Tongue (tissue), 2 donors: ENCODE data around the gene CDKN2C. TPM values are rescaled to one million over a fixed set of nuclear protein-coding genes. Genes with fewer than 3 reads are reported as not detected.
"Not testable (repeated sequence)": the region's sequence is repeated elsewhere in the genome, so short reads cannot be mapped to it uniquely, and the experiment has no call there.

Experiments used
- DNase-seq: peaks from one replicate; pipeline ENCODE4 v3.0.0-alpha.2; 2015
- total RNA-seq: library from RNA; depleted of rRNA; stranded (reverse); fragments of >200 nt; gene quantifications from one replicate; pipeline ENCODE4 v1.2.3, GENCODE V29; 2014

The CDKN2C gene
- 22.0 TPM for total RNA-seq

GRCh38 chr1:50969611-50970508, at the start of gene CDKN2C:
CDKN2C (plus strand) TSS chr1:50970245; CDS start chr1:50970369, 124 bp downstream.
- DNase-seq = peak; percentile 76

- no peak for DNase-seq
These were observed 49.6 kb upstream of the CDKN2C start for GRCh38 chr1:50920409-50920808.

GRCh38 chr1:50921029-50921428, 49.0 kb upstream of the CDKN2C start:
- DNase-seq = no peak

DNA sequence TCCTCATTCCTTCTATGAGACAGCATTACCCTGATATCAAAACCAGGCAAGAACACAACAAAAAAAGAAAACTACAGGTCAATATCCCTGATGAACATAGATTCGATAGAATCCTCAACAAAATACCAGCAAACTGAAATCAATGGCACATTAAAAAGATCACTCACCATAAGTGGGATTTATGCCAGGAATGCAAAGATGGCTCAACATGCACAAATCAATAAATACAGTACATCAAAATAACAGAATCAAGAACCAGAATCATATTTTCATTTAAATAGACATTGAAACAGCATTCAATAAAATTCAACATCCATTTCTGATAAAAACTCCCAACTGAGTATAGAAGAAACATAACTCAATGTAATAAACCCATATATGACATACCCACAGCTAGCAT, 46.5 kb upstream of the CDKN2C start:
- DNase-seq = no peak

GRCh38 chr1:50929376-50929958, 40.6 kb upstream of the CDKN2C start:
- peak; percentile 30 for DNase-seq

DNA sequence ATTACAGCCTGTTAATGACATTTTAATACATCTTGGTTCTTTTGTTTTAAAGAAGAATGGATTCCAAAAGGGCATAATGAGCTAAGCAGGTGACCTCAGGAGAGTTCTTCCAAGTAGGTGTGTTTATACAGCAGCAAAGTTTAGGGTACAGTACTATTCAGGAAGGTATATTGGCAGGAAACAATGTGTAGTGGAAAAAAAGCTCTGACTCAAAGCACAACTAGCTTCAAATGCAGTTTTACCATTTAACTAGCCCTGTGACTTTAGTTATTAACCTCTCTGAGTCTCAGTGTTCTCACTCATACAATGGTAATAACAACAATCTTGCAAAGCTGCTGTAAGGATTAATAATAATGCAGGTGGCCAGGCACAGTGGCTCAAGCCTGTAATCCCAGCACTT, 39.9 kb upstream of the CDKN2C start:
- DNase-seq = no peak

DNA sequence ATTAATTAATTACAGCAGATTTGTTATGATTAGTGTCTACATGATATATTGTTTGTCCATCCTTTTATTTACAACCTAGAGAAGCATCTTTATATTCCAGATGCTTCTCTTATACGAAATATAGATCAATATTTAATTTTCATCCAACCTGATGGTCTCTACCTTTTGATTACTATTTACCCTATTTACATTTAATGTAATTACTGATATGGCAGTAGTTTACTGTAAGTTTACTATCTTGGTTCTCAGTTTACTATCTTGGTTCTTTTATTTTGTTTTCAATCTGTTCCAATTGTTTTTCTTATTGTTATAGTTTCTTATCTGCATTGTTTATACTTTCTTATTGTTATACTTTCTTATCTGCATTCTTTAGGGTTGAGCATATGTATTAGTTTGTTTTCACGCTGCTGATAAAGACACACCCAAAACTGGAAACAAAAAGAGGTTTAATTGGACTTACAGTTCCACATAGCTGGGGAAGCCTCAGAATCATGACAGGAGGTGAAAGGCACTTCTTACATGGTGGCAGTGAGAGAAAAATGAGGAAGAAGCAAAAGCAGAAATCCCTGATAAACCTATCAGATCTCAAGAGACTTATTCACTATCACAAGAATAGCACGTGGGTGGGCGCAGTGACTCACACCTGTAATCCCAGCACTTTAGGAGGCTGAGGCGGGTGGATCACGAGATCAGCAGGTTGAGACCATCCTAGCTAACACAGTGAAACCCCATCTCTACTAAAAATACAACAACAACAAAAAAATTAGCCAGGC, 38.9 kb upstream of the CDKN2C start:
- no peak for DNase-seq

- DNase-seq = not testable (repeated sequence)
These were observed 38.0 kb upstream of the CDKN2C start for GRCh38 chr1:50932043-50932442.

DNA sequence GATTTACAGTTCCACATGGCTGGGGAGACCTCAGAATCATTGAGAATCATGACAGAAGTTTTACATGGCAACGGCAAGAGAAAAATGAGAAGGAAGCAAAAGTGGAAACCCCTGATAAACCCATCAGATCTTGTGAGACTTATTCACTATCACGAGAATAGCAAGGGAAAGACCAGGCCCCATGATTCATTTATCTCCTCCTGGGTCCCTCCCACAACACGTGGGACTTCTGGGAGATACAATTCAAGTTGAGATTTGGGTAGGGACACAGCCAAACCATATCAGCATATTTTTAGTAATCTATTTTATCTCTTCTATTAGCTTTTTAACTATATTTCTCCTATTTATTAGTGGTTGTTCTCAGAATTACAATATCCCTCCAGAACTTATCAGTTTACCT, 36.3 kb upstream of the CDKN2C start:
- not testable (repeated sequence) for DNase-seq

- no peak for DNase-seq
These were observed 35.2 kb upstream of the CDKN2C start for GRCh38 chr1:50934838-50935237.

DNA sequence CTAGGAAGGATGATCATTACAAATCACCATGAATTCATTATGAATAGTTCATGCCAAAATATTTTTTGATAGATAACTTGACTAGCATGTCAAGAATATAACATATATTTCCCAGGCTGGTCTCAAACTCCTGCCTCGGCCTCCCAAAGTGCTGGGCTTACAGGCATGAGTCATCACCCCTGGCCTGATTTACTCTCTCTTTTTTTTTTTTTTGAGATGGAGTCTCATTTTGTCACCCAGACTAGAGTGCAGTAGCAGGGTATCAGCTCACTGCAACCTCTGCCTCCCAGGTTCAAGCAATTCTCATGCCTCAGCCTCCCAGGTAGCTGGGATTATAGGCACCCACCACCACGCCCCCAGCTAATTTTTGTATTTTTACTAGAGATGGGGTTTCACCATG, 34.8 kb upstream of the CDKN2C start:
- DNase-seq = not testable (repeated sequence)

DNA sequence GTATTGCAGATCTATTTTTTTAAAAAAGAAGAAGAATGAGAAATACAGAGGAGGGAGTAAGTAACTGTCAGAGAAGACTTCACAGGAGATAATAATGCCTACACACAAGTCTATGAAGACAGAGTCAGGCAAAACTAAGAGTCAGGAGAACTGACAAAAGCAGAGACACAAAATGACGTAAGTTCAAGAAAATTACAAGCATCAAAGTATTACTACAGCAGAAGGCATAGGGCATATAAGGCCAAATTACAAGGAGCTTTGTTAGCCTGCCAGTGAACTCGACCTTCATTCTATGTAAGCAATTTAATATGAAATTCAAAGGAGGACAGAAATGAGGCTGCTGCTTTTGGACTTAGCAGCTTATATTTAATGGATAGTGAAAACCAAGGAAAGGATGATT, 33.7 kb upstream of the CDKN2C start:
- no peak for DNase-seq

DNA sequence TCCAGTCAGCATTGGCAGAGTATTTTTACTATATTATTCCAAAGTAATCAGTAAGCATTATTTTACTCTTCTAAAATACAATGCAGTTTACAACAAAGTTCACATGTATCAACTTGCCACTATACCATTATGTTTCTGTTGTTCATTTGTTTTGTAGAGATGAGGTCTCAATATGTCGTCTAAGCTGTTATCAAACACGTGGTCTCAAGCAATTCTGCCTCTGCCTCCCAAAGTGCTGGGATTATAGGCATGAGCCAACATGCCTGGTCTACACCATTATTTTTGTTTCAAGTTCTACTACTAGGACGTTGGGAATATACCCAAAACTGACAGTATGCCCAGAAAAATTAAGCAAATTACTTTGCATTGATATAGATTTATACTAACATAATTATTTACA, 29.8 kb upstream of the CDKN2C start:
- DNase-seq = no peak

DNA sequence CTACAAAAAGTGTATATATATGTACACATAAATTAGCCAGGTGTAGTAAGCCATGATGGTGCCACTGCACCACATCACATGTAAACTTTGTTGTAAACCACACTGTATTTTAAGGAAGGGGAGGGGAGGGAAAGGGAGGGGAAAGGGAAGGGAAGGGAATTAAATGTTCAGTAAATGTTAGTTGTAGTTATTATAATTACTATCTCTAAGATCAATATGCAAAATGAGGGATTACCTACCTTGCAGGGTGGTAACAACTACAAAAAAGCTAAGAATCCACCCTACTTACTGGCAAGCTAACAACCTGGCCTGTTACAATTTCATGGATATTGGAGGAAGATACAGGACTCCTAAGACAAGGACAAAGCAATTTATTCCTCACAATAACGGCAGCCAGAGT, 27.7 kb upstream of the CDKN2C start:
- DNase-seq = no peak

DNA sequence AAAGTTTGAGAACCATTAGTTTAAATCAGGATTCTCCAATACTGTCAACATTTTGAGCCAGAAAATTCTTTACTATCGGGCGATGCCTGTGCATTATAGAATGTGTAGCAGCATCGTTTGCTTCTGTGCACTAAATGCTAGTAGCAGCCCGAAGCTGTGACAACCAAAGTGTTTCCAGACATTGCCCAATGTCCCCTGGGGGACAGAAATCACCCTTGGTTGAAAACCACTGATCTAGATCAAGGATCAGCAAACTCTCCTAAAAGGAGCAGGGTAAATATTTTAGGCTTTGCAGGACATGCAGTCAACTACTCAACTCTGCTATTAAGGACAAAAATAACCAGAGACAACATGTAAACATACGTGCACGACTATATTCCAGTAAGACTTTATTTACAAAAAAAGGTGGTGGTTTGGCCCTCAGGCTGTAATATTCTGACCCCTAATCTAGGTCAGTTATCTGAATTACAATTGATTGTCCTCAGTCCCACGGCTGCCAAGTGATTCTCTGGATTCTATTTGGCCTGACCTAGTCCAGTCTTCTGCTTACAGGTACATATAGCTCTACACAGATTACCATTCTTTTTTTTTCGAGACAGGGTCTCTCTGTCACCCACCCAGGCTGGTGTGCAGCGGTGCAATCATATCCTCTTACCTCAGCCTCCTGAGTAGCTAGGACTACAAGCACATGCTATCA, 20.6 kb upstream of the CDKN2C start:
- DNase-seq = no peak

DNA sequence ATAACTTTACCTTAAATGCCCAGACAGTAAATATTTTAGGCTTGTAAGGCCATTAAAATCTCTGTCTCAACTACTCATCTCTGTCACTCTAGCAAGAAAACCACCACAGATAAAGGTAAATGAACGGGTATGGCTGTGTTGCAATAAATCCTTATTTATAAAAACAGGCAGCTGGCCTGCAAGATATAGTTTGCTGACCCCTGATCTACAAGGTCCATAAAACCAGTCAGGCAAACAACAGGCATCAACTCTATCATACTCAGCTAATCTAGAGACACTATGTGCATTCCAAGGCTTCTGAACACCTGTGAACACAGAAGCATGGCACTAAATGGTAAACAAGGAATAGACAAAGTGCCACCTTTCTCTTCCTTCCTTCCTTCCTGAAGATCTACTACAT, 19.6 kb upstream of the CDKN2C start:
- DNase-seq = no peak

- not testable (repeated sequence) for DNase-seq
These were observed 17.5 kb upstream of the CDKN2C start for GRCh38 chr1:50952566-50952965.

- no peak for DNase-seq
These were observed 14.9 kb upstream of the CDKN2C start for GRCh38 chr1:50955116-50955515.

DNA sequence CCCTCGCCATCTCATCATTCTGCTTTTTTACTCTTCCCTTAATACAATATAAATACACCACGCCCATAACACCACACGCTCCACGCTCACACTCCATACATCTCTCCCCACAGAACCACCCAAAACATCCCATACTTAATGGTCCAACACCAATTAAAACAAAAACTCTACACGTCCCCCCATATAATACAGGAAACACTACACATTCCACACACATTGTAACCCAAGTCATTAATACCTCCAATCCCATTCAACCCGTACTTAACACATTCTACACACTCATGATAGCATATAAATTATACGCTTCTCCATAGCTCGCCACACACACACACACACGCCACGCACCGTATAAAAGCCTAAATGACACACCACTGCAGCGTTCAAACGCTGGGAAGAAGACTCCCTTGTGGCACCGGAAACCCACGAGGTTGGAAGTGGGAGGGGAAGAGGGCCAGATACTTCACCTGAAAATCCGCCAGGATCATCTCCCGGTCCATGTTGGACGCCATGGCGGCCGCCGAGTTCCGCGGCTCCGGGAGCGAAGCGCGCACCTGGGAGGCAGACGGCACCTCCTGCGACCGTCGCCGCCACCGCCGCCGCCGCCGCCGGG, 10.6 kb upstream of the CDKN2C start:
- peak; percentile 36 for DNase-seq

GRCh38 chr1:50959913-50960844, 9.9 kb upstream of the CDKN2C start, which contains the start of gene FAF1:
FAF1 (minus strand) TSS chr1:50960267; CDS start chr1:50959811, 456 bp downstream.
- DNase-seq = peak; percentile 98

DNA sequence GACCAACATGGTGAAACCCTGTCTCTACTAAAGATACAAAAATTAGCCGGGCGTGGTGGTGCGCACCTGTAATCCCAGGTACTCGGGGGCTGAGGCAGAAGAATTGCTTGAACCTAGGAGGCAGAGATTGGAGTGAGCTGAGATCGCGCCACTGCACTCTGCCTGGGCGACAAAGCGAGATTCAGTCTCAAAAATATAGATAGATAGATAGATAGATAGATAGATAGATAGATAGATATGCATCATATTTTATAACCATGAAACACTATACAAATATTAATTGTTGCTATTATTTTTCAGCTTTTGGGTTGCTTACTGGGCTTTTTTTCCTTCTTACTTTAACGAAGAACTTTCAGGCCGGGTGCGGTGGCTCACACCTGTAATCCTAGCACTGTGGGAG, 5.2 kb upstream of the CDKN2C start:
- DNase-seq = no peak
